Placental epithelial cell (primary cell): ENCODE results near the gene C2orf92. TPM values are rescaled to one million over a fixed set of nuclear protein-coding genes. Genes with fewer than 3 reads are reported as not detected.

Experiments used
- small RNA-seq: library from RNA; depleted of rRNA; stranded (forward); fragments of <200 nt; gene quantifications from one replicate; pipeline ENCODE3, GENCODE V24; 2012
- total RNA-seq: library from RNA; depleted of rRNA; stranded (reverse); fragments of >200 nt; gene quantifications from 2 replicates; pipeline ENCODE4 v1.2.3, GENCODE V29; 2012

The C2orf92 gene
- 4.7 and 9.0 TPM in 2 replicates for total RNA-seq

DNA sequence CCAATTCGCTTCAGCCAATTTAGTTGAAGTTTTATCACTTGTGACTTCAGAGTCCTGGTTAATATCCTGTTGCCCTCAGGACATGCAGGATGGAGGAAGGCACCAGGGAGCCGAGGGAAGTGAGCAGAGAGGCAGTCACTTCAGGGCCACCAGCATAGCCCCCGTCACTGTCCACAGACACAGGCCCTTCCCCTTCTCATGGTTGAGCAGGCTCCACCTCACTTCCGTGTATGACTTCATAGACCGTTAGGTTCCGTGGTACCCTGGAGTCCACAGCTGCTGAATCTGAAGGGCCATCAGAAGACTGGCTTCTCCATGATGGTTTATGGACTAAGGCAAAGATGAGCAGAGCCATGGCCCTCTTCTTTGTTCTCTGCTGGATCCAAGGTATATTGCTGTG lies at the start of gene C2orf92:
TSS of gene C2orf92 (plus strand) at position 266 of the 400 bp plus-strand sequence. CDS start at position 342, 76 bp downstream.

DNA sequence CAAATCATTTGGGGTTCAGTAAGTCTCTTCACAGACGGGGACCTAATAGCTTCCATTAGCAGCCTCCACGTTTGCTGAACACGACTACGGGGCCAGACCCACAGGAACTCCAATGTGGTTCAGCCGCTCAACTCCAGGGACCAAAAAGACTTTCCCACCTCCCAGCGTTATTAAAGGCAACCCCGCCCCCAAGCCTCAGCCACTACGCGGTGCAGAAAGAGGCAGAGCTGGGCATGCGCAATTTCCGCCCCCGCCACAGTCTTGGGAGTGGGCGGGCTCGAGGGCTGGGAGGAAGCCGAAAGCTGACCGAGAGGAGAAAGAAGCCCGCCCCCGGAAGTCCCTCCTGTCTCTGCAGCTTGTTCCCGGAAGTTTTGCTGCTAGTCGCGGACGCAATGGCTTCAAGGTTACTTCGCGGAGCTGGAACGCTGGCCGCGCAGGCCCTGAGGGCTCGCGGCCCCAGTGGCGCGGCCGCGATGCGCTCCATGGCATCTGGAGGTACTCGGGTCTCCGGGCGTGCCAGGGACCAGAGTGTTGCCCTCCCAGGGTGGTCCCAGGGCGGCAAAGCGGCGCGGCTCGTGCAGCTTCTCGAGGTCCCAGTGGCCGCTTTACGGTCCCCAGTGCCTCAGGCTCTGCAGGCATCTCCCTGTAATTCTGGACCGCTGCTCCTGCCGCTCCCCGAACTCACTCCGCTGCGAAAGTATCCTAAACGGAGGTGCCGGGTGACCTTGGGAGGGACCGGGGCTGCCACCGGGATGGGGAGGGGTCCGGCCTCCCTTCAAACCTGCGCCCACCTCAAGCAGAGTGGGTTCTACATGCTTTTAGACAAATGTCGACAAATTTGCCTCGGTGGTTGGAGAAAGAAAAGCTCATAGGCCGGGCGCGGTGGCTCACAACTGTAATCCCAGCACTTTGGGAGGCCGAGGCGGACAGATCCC lies 23.6 kb upstream of the C2orf92 start, which contains the start of gene COX5B:
TSS of gene COX5B (plus strand) at position 368 of the 935 bp plus-strand sequence. CDS start at position 393, 25 bp downstream.

DNA sequence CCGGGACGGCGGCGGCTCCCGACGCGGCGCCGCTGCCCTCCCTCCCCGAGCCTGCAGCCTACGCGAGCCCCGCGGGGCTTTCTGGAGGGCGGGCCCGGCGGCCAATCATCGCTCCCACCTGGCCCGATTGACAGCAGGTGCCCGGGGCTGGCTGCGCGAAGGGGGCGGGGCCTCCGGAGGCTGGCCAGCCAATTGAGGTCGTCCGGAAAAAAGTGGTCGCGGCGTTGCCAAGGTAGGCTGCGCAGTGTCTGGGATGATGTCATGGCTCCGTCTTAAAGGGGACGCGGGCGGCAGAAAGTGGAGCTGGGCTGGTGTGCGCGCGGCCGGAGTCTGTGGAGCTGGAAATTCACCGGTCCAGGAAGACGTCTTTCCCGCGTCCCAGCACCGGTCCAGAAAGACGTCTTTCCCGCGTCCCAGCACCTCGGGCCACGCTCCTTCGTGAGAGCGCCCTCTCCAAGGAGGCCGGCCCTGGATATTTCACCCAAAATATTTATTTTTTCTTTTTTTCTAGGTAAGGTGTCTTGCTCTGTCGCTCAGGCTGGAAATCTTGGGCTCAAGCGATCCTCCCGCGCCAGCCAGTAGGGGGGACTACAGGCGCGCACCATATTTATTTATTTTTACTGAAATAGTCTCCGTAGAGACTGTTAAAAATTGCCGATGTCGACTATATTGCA lies 5.4 kb upstream of the C2orf92 start, which contains the start of gene ACTR1B:
TSS of gene ACTR1B (minus strand) at position 83 of the 674 bp plus-strand sequence. CDS start 154 bp downstream, outside the sequence.

DNA sequence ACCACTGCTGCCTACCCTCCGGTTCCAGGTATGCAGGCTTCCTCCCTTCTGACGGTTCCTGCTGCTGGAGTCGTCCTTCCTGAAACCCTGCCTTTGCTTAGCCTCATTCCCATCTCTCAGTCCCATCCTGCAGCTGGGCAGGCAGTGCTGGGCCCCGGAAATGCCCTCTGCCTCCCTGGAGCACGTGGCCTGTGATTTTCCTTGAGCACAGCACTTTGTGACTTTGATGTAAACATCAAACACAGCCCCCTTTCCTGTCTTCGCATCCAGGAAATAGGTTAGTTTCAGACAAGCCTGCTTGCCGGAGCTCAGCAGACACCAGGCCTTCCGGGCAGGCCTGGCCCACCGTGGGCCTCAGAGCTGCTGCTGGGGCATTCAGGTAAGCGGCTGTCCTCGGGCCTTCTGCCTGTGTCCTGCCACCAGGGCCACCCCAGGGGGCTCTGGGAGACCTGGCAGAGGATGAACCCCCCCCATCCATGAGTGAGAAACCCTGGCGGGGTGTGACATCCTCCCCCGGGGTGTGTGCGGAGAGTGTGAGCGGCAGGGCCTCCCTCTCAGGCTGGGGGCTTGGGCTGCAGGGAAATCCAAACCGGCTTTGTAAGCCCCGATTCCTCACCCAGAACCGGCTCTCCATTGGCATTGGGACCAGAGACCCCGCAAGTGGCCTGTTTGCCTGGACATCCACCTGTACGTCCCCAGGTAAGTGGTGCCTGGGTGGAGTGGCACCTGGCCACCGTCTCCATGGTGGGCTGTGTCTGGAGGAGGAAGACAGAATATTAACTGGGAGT lies 44.0 kb downstream of the C2orf92 start, which contains the start of gene ZAP70:
TSS of gene ZAP70 (plus strand) at position 281 of the 788 bp plus-strand sequence. CDS start 10,461 bp downstream, outside the sequence.

Small RNA genes lying within 50 kb of the gene (small RNA-seq; reads per million reads assigned to genes)
- not detected for gene RNU4-8P

Other genes with a start within 250 kb of the C2orf92 start
- 44.1 and 75.4 TPM in 2 replicates for gene ANKRD36B, start 79.8 kb upstream of the C2orf92 start, total RNA-seq
- gene COX5B, start 23.7 kb upstream of the C2orf92 start, total RNA-seq: 189 and 260 TPM in 2 replicates
- gene ACTR1B, start 5.7 kb upstream of the C2orf92 start, total RNA-seq: 46.7 and 53.1 TPM in 2 replicates
- 0.11 TPM in 1 of 2 replicates, not detected in the other for gene ZAP70, start 43.9 kb downstream of the C2orf92 start, total RNA-seq